Retina (tissue), 1 donor: ENCODE results near the gene GZF1.

Experiments used
- DNase-seq: peaks from one replicate; pipeline ENCODE4 v3.0.0-alpha.2; 2016

GZF1 gene

DNA sequence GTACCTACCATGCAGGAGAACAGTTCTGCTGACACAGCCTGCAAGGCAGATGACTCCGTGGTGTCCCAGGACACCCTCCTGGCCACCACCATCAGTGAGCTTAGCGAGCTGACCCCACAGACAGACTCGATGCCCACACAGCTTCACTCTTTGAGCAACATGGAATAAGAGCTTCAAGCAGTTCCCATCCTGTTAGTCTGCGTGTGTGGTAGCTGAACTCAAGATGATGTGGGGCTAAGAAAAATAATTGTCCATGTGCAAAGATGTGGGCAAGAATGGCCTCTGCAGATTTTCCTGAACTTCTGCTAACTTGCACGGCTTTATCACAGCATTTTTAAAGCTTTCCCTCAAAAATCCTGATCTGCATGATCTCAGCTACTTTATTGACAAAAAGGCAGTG lies 8.3 kb downstream of the GZF1 start:
- no peak for DNase-seq

DNA sequence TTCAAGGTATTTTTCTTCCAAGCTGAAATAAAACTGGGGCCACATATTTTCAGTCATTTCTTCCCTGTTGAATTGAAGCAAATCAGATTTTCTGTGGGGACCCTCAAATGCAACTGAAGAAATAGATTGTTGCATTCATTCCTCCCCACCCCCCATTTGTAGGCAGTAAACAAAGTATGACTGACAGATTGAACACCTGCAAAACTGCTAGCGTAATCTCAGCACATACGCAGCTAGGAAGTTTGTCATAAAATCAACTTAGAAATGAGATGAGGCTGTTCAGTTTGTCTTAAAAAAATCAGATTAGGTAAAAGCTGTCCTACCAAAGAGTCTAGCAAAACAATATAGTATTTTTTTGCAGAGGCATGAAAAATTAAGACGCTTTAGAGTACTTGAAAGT lies 8.9 kb downstream of the GZF1 start:
- DNase-seq, result no peak

DNA sequence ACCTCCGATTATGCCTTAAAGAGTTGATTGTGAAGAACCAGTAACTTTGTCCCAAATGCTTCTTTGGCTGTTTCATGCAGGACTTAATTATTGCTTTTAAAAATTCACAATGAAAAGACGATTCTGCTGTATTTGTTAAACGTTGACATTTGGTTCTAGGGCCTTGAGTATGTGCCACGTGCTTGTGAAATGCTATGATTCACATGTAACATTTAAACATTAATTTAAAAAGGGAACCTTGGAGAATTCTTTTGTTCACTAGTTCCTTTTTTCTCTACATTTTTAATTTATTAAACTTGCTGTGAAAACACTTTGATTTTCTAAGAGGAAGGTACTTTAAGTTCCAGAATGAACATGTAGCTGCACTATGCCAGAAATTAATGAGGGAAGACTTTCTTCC lies 9.5 kb downstream of the GZF1 start:
- no peak for DNase-seq

DNA sequence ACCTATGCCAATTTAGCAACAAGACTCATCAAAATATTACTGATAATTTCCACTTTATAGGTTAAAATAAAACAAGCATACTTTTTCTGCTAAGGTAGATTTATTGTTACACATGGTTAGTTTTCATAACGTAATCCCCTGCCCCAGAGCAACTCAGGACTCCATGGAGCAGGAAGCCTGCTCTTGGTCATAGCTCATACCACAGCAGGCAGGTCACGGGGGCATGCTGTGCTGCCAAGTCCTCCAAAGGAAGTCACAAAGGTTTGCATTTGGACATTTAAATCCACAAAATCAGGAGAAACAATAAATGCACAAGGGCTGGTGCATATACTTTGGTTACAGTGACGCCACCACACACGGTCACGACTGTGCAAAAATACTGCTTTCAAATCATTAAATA lies 12.5 kb downstream of the GZF1 start:
- DNase-seq, result no peak

GRCh38 chr20:23375827-23376226 lies 13.8 kb downstream of the GZF1 start:
- no peak for DNase-seq

- no peak for DNase-seq
Observed at GRCh38 chr20:23379772-23380171, 17.8 kb downstream of the GZF1 start.

GRCh38 chr20:23381876-23382275 lies 19.9 kb downstream of the GZF1 start:
- no peak for DNase-seq

GRCh38 chr20:23386304-23387117 lies 24.5 kb downstream of the GZF1 start:
- DNase-seq, result no peak

DNA sequence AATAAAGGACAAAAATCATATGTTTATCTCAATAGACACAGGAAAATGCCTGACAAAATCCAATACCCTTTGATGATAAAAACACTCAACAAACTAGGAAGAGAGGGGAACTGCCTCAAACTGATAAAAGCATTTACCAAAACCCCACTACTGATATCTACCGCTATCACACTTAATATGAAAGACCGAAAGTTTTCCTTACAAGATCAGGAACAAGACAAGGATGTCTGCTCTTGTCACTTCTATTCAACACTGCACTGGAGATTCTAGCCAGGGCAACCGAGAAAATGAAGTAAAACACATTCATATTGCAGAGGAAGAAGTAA lies 25.1 kb downstream of the GZF1 start:
- DNase-seq, result no peak

DNA sequence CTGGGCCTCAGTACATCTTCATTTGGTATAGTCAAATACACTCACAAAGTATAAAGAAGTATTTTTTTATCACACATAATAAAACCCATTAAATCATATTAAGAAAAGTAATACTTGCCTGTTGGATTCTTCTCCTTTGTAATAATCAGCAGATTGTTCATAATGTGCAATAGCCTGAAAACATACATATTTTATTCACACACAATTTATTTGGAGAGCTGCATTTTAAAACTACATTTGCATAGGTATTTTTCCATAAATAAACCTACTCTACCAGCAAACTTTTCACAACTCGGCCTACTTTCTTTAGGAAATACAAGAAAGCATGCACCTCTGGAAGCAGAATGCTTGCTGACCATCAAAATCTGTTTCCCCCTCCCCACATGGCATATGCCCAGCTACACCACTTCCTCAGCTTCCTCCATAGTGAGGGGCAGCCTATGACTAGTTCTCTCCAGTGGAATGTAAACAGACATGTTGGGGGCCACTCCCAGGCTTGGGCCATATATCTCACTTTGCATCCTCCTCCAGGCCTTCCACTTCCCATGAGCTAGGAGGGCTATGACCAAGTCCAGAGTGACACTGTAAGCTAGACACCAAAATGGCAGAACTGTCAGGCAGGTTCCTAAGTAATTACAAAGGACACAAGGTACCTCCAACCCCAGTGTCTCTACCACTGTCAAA lies 28.3 kb downstream of the GZF1 start:
- no peak for DNase-seq

- no peak for DNase-seq
Observed at GRCh38 chr20:23391707-23392310, 29.8 kb downstream of the GZF1 start.

DNA sequence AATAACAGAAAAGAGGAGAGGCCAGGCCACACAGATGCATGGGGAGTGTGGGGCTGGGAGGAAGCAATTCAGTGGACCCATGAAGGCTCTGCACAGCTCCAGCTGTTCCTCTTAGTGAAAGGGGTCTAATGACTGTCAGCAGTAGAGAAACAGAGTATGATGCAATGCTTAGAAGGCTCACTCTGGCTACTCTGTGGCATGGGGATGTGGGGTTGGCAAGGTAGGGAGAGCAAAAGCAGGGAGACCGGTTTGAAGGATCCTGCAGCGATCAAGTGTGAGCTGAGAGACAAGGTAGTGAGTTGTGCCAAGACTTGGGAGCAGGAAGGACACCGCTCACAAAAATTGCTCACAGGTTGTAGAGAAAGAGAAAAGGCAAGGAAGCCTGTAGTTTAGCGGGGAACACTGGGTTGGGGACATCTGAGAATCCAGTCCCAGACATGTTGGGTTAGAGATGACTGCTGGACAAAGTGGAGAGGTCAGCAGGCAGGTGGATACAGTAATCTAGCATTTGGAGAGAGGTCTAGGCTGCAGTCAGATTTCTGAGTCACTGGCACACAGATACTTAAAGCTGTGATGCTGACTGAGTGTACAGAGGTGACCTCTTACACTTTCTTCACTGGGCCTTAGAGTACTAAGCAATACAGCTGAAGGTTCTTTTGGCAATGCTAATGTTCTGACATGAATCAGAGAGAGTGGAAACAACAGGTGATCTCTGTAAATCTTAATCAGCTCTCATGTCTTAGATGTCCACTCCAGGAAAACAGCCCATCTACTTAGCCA lies 32.2 kb downstream of the GZF1 start:
- no peak for DNase-seq

DNA sequence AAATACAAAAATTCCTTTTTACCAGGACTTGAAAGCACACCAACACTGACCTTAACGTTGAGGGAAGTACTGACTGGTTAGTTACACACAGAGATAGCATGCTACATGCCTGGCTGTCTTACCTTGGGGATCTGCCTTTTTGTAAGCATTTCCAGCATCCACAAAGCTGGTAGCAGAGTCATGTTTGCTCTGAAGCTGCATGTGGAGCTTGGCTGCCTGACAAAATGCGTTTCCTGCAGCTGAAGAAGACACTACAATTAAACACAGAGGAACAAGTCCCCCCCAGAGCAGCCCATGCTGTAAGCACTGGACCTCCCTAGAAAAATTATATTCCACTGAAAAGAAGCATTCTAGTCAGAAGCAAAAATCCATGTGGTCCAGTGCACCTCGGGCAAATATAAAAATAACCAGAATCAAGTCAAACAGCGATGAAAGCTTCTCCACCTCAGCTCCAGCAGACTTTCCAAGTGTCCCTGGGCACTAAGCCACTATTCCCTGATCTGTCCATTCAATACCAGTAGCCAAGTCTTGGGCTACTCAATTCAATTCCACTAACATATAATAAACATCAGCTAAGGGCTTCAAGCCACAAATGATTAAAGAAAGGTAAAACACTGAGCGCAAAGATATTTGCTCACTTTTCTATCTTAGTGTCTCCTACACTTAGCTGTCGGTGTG lies 35.1 kb downstream of the GZF1 start:
- DNase-seq, result no peak

DNA sequence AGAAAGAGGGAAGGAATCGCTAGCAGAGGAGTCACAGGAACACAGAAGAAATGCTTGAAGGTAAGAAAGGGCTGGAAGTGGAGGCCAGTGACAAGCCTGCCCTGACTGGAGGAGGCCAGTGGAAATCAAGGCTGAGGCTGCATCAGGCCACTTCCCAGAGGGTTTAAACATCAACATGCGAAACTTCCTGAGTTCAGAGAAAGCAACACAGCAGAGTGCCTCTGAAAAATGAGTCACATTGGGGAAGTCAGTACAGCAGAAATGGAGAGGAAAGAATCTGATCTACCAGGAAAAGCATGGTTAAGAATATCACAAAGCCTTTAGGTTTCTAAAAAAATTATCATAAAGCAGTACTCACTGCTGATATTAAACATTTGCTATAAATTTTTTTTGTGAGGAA lies 36.0 kb downstream of the GZF1 start:
- DNase-seq, result no peak

DNA sequence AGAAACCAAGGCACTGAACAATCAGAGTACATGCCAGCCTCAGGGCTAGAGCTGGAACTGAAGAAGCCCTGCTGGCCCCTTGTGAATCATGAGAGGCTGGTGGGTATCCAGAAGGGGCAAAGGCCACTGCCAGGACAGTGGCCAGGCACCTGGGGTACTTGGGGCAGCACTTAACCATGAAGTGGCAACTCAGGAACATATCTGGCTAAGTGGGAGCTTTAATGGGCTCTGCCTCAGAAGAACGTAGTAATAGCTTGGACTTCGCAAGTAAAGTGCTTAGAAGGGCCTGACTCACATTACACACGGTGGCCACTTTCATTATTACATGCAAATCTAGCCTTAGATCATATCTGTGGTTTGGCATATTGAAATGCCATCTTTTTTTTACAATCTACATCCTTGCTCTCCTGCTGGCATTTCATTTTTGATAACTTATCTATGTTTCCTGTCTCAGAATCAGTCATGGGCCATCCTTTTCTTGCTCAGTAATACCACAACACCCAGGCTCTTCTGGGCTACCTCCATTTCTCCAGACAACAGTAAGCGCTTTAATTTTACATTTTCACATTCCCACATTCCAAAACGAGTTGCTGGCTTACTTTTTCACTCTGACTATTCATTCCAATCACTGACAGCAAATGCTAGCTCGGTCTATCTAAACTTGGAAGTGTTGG lies 37.7 kb downstream of the GZF1 start:
- no peak for DNase-seq

DNA sequence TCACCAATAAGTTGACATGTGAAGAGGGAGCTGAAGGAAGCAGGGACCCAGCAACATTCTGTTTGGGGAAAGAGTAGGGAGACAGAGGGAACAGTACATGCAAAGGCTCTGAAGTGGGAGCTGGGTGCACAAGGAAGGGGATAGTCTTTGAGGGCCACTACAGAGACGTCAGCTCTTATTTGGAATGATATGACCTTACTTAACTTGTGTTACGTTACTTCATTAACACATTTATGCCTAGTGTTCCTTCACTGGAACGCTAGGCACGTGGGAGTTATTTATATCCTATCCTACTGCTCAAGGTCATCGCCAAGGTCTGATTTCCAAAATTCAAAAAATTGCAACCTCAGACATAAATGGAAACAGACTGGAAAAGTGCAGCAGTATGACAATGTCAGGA lies 39.1 kb downstream of the GZF1 start:
- DNase-seq, result no peak

DNA sequence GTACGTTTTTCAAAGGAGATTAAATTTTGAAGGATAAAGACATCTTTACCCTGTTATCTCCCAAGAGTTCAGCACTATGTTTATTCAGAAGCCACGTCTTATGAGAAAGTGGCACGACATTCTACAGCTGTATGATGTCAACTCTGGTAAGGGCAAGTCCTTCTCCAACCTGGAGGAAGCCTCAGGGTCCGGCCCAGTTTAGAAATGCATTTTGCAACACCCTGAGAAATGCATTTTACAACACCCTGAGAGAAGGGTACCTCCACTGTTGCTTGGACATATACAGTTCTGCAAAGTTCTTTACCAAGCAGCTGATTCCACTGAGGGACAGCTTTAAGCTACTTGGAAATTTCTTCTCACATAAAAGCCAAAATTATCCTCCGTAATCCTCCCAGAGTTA lies 41.8 kb downstream of the GZF1 start:
- no peak for DNase-seq

DNA sequence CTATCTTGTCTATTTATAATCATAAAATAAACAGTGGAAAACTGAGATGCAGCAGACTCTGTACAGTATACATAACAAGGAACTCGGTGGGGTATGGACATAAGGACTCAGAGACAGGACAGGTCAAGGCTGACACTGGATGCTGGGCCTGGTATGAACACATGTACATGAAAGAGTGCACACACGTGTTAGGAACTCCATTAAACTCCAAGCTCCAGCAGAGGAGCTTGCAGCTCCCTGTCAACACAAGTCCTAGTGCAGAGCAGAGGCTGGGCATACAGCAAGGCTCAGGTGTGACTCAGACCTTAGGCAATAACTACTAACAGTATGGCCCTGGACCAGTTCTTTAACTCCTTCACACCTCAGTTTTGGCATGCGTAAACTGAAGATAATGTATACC lies 42.2 kb downstream of the GZF1 start:
- DNase-seq, result no peak

- no peak for DNase-seq
Observed at GRCh38 chr20:23406880-23407279, 44.9 kb downstream of the GZF1 start.

DNA sequence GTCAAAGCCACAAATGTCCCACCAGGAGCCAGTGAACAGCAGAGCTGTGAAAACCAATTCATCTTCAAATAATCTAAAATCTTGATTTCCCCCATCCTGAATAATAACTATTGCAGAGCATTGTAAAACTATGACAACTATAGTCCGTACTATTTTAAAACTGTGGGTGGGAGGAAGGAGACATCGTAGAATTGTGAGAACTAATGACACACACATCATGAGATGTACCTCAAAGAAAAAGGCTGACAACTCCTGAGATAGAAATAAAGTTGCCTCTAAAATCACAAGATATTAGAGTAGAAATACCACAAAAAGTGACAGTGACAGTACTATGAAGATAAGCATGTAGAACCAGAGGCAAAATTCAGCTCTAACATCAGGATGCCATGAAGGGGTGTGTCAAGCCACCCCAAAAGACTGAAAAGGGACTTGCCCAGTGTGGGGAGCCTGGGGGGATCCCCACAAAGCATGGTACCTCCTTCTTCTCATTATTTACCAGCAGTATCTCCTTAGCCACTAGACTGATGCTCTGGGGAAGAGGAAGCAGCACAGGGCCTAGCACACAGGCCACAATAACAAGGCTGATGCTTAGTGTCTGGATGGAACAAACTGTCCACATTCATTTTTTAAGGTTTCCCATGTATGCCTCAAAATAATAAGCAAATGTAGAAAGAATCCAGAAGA lies 45.9 kb downstream of the GZF1 start:
- no peak for DNase-seq

DNA sequence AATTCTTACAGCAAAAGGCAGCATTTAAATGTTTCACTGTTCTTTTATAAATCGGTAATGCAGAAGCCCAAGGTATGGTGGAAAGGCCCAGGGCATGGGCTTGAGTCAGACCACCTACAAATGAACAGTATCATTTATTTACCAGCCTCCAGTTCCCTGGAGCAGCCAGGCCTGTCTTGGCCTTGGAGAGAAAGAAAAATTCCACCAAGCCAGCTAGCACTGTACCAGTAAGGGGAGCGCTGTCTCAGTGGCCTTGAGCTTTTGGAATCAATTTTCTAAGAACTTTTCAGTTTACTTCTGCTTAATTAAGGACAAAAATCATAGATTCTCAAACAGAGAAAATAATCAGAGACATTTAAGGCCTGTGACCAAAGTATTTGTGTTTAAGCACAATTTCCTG lies 47.0 kb downstream of the GZF1 start:
- no peak for DNase-seq

GRCh38 chr20:23409800-23410199 lies 47.8 kb downstream of the GZF1 start:
- DNase-seq, result no peak
